HG02759 (cell line): ENCODE measurements around the gene HIVEP2.

Experiments used
- ATAC-seq: cut with Tn5 transposase; IDR thresholded peaks from one replicate; pipeline ENCODE4 v1.9.1; 2021; ENCODE audit warnings: mild to moderate bottlenecking, moderate library complexity; ENCODE audit not compliant: unreplicated experiment

HIVEP2 gene

DNA sequence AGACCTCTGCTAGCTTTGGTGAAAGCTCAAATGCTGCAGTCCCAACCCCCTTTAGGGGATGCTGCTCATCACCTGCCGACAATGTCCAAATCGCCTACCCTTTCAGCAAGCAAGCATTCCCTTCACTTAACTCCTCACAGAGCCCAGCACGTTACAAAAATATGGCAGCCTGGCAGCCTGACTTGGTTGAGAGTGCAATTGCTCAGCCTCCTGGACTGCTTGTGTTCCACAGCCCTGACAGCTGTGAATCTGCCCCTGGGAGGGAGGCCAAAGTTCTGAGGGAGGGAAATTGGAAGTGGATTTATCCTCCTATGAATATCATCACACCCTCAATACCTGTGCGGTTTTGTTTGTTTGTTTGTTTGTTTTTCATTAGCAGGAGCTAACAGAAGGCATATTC lies 231.0 kb downstream of the HIVEP2 start:
- ATAC-seq = no peak

DNA sequence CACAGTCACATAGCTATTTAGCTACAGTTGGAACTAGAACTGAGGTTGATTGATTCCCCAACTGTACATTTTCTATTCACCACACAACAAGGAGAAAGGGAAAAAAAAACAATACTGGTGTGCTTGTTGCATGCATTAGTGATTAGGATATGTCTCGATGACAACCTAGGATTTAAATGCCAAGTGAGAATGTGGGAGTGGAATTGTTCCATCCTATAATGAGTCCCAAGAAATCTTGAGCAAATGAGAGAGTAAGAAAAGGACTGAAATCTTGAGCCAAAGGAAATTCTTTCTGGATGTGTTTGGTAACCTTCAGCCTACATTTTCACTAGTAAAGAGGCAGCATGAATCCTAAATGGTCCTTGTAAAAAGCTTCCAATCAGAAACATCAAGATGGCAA lies 232.7 kb downstream of the HIVEP2 start:
- ATAC-seq = no peak

DNA sequence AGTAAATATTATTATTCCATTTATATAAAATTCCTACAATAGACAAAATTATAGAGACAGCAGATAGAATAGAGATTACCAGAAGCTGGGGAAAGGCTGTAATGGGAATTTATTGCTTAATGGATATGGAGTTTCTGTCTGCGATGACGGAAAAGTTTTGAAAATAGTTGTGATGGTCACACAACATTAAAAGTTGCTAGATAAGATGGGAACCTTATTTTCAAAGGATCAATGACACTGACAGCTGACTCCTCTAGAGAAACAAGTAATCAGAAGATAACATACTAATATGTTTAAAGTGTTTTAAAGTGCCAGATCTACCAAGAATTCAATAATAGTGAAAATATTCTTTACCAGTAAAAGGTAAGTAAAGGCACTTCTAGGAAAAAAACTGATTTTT lies 236.3 kb downstream of the HIVEP2 start:
- no peak for ATAC-seq

DNA sequence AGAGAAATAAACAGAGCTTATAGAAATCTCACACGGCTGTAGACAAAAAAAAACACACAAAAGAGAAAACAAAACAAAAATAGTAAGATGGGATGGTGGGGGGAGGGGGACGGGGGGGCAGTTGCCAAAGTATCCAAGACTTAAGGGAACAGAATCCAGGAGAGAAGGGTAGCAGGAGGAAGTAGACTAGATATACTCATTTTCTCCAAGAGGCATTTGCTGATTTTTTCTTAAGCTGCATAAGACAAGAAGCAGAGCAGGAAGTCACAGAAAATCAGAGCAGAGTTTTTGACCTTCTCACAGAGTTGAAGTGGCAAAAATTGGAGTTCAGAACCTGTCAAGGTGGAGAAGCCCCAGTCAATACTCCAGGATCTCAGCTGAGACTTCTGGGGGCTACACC lies 237.7 kb downstream of the HIVEP2 start:
- ATAC-seq = no peak

DNA sequence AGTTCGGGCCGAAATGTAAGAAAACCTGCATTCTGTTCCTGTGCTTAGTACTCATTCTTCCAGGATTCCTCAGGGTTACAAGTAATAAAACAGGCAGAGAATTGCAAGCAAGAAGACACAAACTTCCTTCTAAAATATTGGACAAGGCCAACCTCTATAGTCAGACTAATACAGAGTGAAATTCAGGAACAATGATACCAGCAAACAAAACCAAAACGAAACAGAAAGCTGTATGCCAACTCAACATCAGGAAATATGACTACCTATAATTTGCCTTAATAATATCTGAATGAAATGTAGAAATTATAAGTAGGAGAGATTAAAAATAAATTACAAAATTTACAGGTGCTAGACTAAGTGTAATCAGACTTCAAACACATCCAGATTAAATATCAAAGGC lies 238.8 kb downstream of the HIVEP2 start:
- no peak for ATAC-seq

DNA sequence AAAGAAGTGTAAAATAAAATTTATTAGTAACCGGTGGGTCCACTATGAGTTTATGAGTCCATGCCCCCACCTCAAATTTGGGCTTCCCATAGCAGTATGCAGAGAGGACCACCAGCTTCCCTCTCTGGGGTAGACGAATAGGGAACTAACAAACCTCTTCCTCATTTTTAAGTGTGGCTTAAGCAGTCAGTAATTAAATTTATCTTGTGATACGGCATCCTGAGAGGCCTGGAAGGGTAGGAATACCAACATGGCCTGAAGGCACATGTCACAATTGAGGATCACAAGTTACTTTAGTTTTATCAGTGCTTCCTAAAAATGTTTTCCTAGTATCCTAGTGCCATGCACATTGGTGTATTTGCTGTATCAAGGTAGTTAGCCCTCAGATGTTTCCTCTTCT lies 239.9 kb downstream of the HIVEP2 start:
- ATAC-seq = no peak

DNA sequence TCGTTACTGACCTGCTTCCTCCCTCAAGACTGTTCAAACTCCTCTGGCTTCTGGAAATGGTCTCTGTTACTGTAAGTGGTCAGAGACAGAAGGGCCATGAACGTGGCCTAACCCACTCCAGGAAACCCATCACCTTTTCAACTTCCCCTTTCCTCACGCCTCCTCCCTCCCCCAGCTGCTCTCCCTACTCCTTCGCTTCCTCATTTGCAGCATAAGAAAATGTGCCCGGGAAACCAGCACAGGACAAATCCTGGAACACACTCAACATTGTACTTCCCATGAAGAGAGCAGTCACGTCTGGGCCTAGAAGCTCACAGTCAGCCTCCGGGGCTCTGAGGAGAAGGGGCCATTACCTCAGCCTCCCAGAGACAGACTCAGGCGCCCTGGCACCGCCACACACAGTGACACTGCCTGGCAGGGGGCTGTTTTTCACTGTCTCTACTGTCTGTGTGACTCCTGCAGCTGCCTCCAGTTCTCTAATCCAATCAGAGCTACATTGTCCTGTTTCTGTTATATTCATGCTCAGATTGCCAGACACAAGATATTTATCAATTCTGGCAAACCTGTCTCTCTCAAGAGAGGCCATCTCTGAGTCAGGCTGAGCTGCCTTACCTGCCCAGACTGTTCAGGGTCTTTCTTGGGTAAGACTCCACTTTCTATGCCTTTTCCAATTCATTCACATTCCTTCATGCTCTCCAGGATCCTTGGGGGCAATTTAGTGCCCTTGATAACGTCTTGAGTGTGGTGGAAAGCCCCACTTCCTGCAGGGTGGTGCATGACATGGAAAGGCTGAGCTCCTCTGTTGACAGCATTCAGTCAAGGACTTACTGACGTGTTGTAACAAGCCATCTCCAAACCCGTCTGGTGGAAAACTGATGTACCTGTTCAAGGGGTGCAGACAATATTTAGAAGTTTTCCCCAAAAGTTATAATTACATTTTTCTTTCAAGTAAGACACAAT lies 242.2 kb downstream of the HIVEP2 start:
- peak; percentile 49 for ATAC-seq
